ENCODE measurements around the gene ACBD6. TPM values are rescaled to one million over a fixed set of nuclear protein-coding genes. Genes with fewer than 3 reads are reported as not detected.

Gene ACBD6
- total and polyA plus RNA-seq, 2 experiments from 2014 or later = 75.7 to 88.8 TPM

DNA sequence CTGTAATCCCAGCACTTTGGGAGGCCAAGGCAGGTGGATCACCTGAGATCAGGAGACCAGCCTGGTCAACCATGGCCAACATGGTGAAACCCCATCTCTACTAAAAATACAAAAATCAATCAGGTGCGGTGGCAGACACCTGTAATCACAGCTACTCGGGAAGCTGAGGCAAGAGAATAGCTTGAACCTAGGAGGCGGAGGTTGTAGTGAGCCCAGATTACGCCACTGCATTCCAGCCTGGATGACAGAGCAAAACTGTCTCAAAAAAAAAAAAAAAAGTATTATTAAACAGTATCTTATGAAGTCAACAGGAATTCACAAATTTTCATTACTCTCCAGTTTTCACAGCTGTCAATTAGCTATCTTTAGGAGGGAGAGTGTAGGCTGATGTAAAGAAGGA lies 3.8 kb downstream of the ACBD6 start:
- Histone ChIP-seq H3K79me2 (replicated peaks; ENCODE audit: insufficient read depth) (peaks cover 57% of the 10 kb centered on the region), H3K4me3 (no peak overlapping the region), H3K36me3 (ENCODE audit: insufficient read depth) (peaks cover 12% of the 10 kb centered on the region; the same call in 1 of the 2 replicates), H3K4me2 (no peak overlapping the region), H3K9me2 (ENCODE audit: insufficient read depth) (no peaks in the 10 kb centered on the region), H3K27me3 (ENCODE audit: insufficient read depth) (peaks cover 6% of the 10 kb centered on the region), H3K4me1 (ENCODE audit: insufficient read depth) (peaks cover 12% of the 10 kb centered on the region), H2AFZ (no peak overlapping the region), H4K20me1 (replicated peaks; ENCODE audit: insufficient read depth) (no peaks in the 10 kb centered on the region; the same call in 1 of the 2 replicates), H3K27ac (ENCODE audit: low read depth) (no peak overlapping the region), H3F3A (replicated peaks; ENCODE audit: low read depth) (peaks cover 7% of the 10 kb centered on the region; the same call in 1 of the 2 replicates)
- ATAC-seq (no peak), DNase-seq (ENCODE audit: low spot score) (no peak)
- no peak overlapping the region for H3K27ac Mint-ChIP-seq
- no peak overlapping the region for H3K4me3 Mint-ChIP-seq
- peaks cover 8% of the 10 kb centered on the region for H3K27me3 Mint-ChIP-seq (ENCODE audit: insufficient read depth, low read depth, poor library complexity)
- no peak for TF ChIP-seq STAT1 (IDR thresholded peaks at IDR 0.05; ENCODE audit: unreplicated experiment)
- TF ChIP-seq ZNF114 (CRISPR knock-in tag; IDR thresholded peaks at IDR 0.05) = no peak
- TF ChIP-seq, protein P1, sequence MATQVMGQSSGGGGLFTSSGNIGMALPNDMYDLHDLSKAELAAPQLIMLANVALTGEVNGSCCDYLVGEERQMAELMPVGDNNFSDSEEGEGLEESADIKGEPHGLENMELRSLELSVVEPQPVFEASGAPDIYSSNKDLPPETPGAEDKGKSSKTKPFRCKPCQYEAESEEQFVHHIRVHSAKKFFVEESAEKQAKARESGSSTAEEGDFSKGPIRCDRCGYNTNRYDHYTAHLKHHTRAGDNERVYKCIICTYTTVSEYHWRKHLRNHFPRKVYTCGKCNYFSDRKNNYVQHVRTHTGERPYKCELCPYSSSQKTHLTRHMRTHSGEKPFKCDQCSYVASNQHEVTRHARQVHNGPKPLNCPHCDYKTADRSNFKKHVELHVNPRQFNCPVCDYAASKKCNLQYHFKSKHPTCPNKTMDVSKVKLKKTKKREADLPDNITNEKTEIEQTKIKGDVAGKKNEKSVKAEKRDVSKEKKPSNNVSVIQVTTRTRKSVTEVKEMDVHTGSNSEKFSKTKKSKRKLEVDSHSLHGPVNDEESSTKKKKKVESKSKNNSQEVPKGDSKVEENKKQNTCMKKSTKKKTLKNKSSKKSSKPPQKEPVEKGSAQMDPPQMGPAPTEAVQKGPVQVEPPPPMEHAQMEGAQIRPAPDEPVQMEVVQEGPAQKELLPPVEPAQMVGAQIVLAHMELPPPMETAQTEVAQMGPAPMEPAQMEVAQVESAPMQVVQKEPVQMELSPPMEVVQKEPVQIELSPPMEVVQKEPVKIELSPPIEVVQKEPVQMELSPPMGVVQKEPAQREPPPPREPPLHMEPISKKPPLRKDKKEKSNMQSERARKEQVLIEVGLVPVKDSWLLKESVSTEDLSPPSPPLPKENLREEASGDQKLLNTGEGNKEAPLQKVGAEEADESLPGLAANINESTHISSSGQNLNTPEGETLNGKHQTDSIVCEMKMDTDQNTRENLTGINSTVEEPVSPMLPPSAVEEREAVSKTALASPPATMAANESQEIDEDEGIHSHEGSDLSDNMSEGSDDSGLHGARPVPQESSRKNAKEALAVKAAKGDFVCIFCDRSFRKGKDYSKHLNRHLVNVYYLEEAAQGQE (IDR thresholded peaks at IDR 0.05; ENCODE audit: unreplicated experiment) = no peak
- TF ChIP-seq JUNB (IDR thresholded peaks at IDR 0.05; ENCODE audit: unreplicated experiment) = no peak
- TF ChIP-seq POLR2AphosphoS5 (IDR thresholded peaks at IDR 0.05; ENCODE audit: low read depth) = no peak
- TF ChIP-seq EZH2 (IDR thresholded peaks at IDR 0.05; ENCODE audit: low read depth, unreplicated experiment) = no peak
- TF ChIP-seq CREB1 (CRISPR knock-in tag; IDR thresholded peaks at IDR 0.05; ENCODE audit: low read depth) = no peak
- TF ChIP-seq NANOG (IDR thresholded peaks at IDR 0.05; ENCODE audit: borderline replicate concordance) = no peak
- TF ChIP-seq CTCF (conservative IDR thresholded peaks at IDR 0.05; ENCODE audit: low read depth in 2 of 2) = no peak
- TF ChIP-seq, protein P2, sequence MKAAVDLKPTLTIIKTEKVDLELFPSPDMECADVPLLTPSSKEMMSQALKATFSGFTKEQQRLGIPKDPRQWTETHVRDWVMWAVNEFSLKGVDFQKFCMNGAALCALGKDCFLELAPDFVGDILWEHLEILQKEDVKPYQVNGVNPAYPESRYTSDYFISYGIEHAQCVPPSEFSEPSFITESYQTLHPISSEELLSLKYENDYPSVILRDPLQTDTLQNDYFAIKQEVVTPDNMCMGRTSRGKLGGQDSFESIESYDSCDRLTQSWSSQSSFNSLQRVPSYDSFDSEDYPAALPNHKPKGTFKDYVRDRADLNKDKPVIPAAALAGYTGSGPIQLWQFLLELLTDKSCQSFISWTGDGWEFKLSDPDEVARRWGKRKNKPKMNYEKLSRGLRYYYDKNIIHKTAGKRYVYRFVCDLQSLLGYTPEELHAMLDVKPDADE (IDR thresholded peaks at IDR 0.05) = no peak
- TF ChIP-seq EZH2phosphoT487 (IDR thresholded peaks at IDR 0.05; ENCODE audit: unreplicated experiment) = no peak
- TF ChIP-seq, protein P3, sequence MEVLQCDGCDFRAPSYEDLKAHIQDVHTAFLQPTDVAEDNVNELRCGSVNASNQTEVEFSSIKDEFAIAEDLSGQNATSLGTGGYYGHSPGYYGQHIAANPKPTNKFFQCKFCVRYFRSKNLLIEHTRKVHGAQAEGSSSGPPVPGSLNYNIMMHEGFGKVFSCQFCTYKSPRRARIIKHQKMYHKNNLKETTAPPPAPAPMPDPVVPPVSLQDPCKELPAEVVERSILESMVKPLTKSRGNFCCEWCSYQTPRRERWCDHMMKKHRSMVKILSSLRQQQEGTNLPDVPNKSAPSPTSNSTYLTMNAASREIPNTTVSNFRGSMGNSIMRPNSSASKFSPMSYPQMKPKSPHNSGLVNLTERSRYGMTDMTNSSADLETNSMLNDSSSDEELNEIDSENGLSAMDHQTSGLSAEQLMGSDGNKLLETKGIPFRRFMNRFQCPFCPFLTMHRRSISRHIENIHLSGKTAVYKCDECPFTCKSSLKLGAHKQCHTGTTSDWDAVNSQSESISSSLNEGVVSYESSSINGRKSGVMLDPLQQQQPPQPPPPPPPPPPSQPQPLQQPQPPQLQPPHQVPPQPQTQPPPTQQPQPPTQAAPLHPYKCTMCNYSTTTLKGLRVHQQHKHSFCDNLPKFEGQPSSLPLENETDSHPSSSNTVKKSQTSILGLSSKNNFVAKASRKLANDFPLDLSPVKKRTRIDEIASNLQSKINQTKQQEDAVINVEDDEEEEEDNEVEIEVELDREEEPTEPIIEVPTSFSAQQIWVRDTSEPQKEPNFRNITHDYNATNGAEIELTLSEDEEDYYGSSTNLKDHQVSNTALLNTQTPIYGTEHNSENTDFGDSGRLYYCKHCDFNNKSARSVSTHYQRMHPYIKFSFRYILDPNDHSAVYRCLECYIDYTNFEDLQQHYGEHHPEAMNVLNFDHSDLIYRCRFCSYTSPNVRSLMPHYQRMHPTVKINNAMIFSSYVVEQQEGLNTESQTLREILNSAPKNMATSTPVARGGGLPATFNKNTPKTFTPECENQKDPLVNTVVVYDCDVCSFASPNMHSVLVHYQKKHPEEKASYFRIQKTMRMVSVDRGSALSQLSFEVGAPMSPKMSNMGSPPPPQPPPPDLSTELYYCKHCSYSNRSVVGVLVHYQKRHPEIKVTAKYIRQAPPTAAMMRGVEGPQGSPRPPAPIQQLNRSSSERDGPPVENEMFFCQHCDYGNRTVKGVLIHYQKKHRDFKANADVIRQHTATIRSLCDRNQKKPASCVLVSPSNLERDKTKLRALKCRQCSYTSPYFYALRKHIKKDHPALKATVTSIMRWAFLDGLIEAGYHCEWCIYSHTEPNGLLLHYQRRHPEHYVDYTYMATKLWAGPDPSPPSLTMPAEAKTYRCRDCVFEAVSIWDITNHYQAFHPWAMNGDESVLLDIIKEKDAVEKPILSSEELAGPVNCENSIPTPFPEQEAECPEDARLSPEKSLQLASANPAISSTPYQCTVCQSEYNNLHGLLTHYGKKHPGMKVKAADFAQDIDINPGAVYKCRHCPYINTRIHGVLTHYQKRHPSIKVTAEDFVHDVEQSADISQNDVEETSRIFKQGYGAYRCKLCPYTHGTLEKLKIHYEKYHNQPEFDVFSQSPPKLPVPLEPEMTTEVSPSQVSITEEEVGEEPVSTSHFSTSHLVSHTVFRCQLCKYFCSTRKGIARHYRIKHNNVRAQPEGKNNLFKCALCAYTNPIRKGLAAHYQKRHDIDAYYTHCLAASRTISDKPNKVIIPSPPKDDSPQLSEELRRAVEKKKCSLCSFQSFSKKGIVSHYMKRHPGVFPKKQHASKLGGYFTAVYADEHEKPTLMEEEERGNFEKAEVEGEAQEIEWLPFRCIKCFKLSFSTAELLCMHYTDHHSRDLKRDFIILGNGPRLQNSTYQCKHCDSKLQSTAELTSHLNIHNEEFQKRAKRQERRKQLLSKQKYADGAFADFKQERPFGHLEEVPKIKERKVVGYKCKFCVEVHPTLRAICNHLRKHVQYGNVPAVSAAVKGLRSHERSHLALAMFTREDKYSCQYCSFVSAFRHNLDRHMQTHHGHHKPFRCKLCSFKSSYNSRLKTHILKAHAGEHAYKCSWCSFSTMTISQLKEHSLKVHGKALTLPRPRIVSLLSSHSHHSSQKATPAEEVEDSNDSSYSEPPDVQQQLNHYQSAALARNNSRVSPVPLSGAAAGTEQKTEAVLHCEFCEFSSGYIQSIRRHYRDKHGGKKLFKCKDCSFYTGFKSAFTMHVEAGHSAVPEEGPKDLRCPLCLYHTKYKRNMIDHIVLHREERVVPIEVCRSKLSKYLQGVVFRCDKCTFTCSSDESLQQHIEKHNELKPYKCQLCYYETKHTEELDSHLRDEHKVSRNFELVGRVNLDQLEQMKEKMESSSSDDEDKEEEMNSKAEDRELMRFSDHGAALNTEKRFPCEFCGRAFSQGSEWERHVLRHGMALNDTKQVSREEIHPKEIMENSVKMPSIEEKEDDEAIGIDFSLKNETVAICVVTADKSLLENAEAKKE (CRISPR knock-in tag; IDR thresholded peaks at IDR 0.05) = no peak
- no peak for TF ChIP-seq ZNF331 (CRISPR knock-in tag; IDR thresholded peaks at IDR 0.05; ENCODE audit: low read depth)
- H3K36me3 Mint-ChIP-seq (ENCODE audit: low read depth) = peaks cover 39% of the 10 kb centered on the region
- peaks cover 25% of the 10 kb centered on the region for H3K4me1 Mint-ChIP-seq
- H3K9me3 Mint-ChIP-seq = no peaks in the 10 kb centered on the region
